A549 (cell line): ENCODE results near the gene THRAP3. TPM values are rescaled to one million over a fixed set of nuclear protein-coding genes. Genes with fewer than 3 reads are reported as not detected.

Experiments
- ATAC-seq, 2 experiments: fragments of 200-7000 bp in 1 of 2; fragments of >200 bp in 1 of 2; cut with Nextera tagmentation in 1 of 2; cut with Tn5 transposase in 1 of 2; 3 replicates each; pipeline versions ENCODE4 v1.8.0 to v1.9.1; 2018 to 2020; ENCODE audit warnings: mild to moderate bottlenecking in 1 of 2, moderate library complexity in 1 of 2
- CTCF ChIA-PET: fragments of 300-600 bp; sonication (Branson Sonifier 250); formaldehyde crosslinking; extraction: SDS; loops from one replicate; lab custom pipeline; 2021; ENCODE audit warnings: antibody characterized with exemption, inconsistent platforms; lab: Yijun Ruan, JAX
- POLR2A ChIA-PET: fragments of 350-600 bp; formaldehyde crosslinking; extraction: SDS; loops from one replicate; lab custom pipeline; 2021; ENCODE audit warnings: antibody characterized with exemption, inconsistent platforms; lab: Yijun Ruan, JAX
- DNase-seq, 2 experiments: peaks; one replicate each; pipeline versions ENCODE4 v3.0.0 to v3.0.0-alpha.2; 2011 to 2016; ENCODE audit warnings: low read depth in 1 of 2, low spot score in 1 of 2
- FAIRE-seq: peaks from 2 replicates; lab custom pipeline; 2011; peaks lifted over from hg19 to GRCh38; lab: Jason Lieb, UNC
- H3K27ac ChIP-seq, 2 experiments: fragments of >200 bp; sonication (Bioruptor Twin); formaldehyde crosslinking; 3 replicates each; pipeline ENCODE4 v1.5.1; 2016 to 2017
- H3K4me1 ChIP-seq: fragments of >200 bp; sonication (Bioruptor Twin); formaldehyde crosslinking; 3 replicates; pipeline ENCODE4 v1.6.1; 2016
- H3K4me2 ChIP-seq: fragments of >200 bp; sonication (Bioruptor Twin); formaldehyde crosslinking; 3 replicates; pipeline ENCODE4 v1.6.1; 2016
- H3K4me3 ChIP-seq: fragments of >200 bp; sonication (Bioruptor Twin); formaldehyde crosslinking; 3 replicates; pipeline ENCODE4 v1.5.1; 2016
- H3K9me3 ChIP-seq: fragments of >200 bp; sonication (Bioruptor Twin); formaldehyde crosslinking; 3 replicates; pipeline ENCODE4 v1.6.1; 2016
- BHLHE40 ChIP-seq: IDR thresholded peaks from 2 replicates; pipeline ENCODE4 v1.6.1; 2012; ENCODE audit warnings: low read depth, low read length, inconsistent platforms
- CBX2 ChIP-seq: fragments of 200-600 bp; sonication (generic); IDR thresholded peaks from 2 replicates; pipeline ENCODE4 v1.6.1; 2016; ENCODE audit warnings: low read depth, mild to moderate bottlenecking, borderline replicate concordance
- CBX8 ChIP-seq: fragments of 200-600 bp; sonication (generic); IDR thresholded peaks from 2 replicates; pipeline ENCODE4 v1.6.1; 2016
- CHD2 ChIP-seq: fragments of 150-350 bp; IDR thresholded peaks from 2 replicates; pipeline ENCODE4 v1.6.1; 2014; ENCODE audit warnings: low read length; ENCODE audit not compliant: partially characterized antibody
- CHD4 ChIP-seq: fragments of 200-600 bp; sonication (generic); IDR thresholded peaks from 2 replicates; pipeline ENCODE4 v1.6.1; 2016; ENCODE audit warnings: antibody characterized with exemption, mild to moderate bottlenecking, borderline replicate concordance
- EHF ChIP-seq: fragments of 250-450 bp; sonication (Bioruptor Pico); IDR thresholded peaks from 2 replicates; pipeline ENCODE4 v1.5.0; 2020; ENCODE audit warnings: mild to moderate bottlenecking
- EP300 ChIP-seq, 2 experiments: fragments of >200 bp; sonication (Bioruptor Twin); formaldehyde crosslinking; IDR thresholded peaks; 2 replicates in 1 of 2; 3 replicates in 1 of 2; pipeline ENCODE4 v1.6.1; 2016 to 2017
- FOSB ChIP-seq: fragments of 250-450 bp; sonication (Bioruptor Pico); IDR thresholded peaks from 2 replicates; pipeline ENCODE4 v1.5.0; 2020; ENCODE audit warnings: mild to moderate bottlenecking, moderate library complexity
- HDAC2 ChIP-seq: fragments of 200-600 bp; sonication (generic); IDR thresholded peaks from 2 replicates; pipeline ENCODE4 v1.6.1; 2016
- HOXB13 ChIP-seq: fragments of 250-450 bp; sonication (Bioruptor Pico); IDR thresholded peaks from 2 replicates; pipeline ENCODE4 v1.5.0; 2020; ENCODE audit warnings: low read depth, mild to moderate bottlenecking, moderate library complexity
- KDM5A ChIP-seq: fragments of 200-600 bp; sonication (generic); IDR thresholded peaks from 2 replicates; pipeline ENCODE4 v1.6.1; 2016; ENCODE audit warnings: antibody characterized with exemption, mild to moderate bottlenecking
- MAX ChIP-seq: IDR thresholded peaks from 2 replicates; pipeline ENCODE4 v1.6.1; 2012
- MYC ChIP-seq: IDR thresholded peaks from 2 replicates; pipeline ENCODE4 v1.6.1; 2012; ENCODE audit warnings: mild to moderate bottlenecking, inconsistent platforms, low read length, improper control_type of control experiment, borderline replicate concordance
- POLR2A ChIP-seq: IDR thresholded peaks from 2 replicates; pipeline ENCODE4 v1.6.1; 2012; ENCODE audit warnings: mild to moderate bottlenecking, low read length
- POLR2AphosphoS2 ChIP-seq: conservative IDR thresholded peaks from 2 replicates; pipeline ENCODE4 v1.6.1; 2012; ENCODE audit warnings: low read length, improper control_type of control experiment, inconsistent platforms
- RARB ChIP-seq: fragments of 250-450 bp; sonication (Bioruptor Pico); IDR thresholded peaks from 2 replicates; pipeline ENCODE4 v1.8.0; 2021; ENCODE audit warnings: mild to moderate bottlenecking, moderate library complexity
- RNF2 ChIP-seq: fragments of 200-600 bp; sonication (generic); IDR thresholded peaks from 2 replicates; pipeline ENCODE4 v1.6.1; 2016; ENCODE audit warnings: low read depth, mild to moderate bottlenecking, antibody characterized with exemption, moderate library complexity, borderline replicate concordance
- SREBF2 ChIP-seq: fragments of 450-650 bp; IDR thresholded peaks from 2 replicates; pipeline ENCODE4 v1.6.1; 2014; ENCODE audit warnings: mild to moderate bottlenecking, moderate library complexity
- ZNF302 ChIP-seq: fragments of 250-450 bp; sonication (Bioruptor Pico); IDR thresholded peaks from 2 replicates; pipeline ENCODE4 v1.9.0; 2021; ENCODE audit warnings: inconsistent platforms, mild to moderate bottlenecking, moderate library complexity
- WGBS: methylation state at CpG from one replicate; pipeline ENCODE4 v1.1.6; 2017; ENCODE audit errors: missing lambda C conversion rate; 5-methylcytosine and 5-hydroxymethylcytosine counted together
- polyA plus RNA-seq, 4 experiments: library from polyadenylated mRNA; depleted of rRNA in 3 of 4; stranded (reverse); fragments of >200 nt; fragmentation: RNase III in 1 of 4; extraction: RNeasy Plus Mini Kit Qiagen cat#74134 plus additional on column Dnase treatment in 1 of 4; gene quantifications; 2 replicates in 3 of 4; 3 replicates in 1 of 4; pipeline ENCODE4 v1.2.3, GENCODE V29; 2011 to 2017
- TF ChIP-seq, protein P1 (sequence below): fragments of 200-600 bp; sonication (generic); IDR thresholded peaks from 2 replicates; pipeline ENCODE4 v1.6.1; 2016; ENCODE audit warnings: antibody characterized with exemption, mild to moderate bottlenecking, moderate library complexity
- TF ChIP-seq, protein P2 (sequence below): IDR thresholded peaks from 2 replicates; pipeline ENCODE4 v1.6.1; 2012; ENCODE audit warnings: low read depth, borderline replicate concordance
- TF ChIP-seq, protein P3 (sequence below): fragments of 250-450 bp; sonication (Bioruptor Pico); IDR thresholded peaks from 2 replicates; pipeline ENCODE4 v1.5.0; 2021; ENCODE audit warnings: mild to moderate bottlenecking, moderate library complexity, borderline replicate concordance
- TF ChIP-seq, protein P4 (sequence below): fragments of >200 bp; sonication (Bioruptor Twin); formaldehyde crosslinking; IDR thresholded peaks from 2 replicates; pipeline ENCODE4 v1.6.1; 2016
- TF ChIP-seq, protein P5 (sequence below): IDR thresholded peaks from 2 replicates; pipeline ENCODE4 v1.6.1; 2012

Gene THRAP3
- polyA plus RNA-seq, 2 of the 4 experiments (the other 2 are of a cell fraction) = 60.0 to 60.7 TPM

DNA sequence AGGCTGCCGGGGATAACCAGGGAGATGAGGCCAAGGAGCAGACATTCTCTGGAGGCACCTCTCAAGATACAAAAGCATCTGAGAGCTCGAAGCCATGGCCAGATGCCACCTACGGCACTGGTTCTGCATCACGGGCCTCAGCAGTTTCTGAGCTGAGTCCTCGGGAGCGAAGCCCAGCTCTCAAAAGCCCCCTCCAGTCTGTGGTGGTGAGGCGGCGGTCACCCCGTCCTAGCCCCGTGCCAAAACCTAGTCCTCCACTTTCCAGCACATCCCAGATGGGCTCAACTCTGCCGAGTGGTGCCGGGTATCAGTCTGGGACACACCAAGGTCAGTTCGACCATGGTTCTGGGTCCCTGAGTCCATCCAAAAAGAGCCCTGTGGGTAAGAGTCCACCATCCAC, 62.6 kb downstream of the THRAP3 start:
- TF ChIP-seq MAX = no peak
- no peak for TF ChIP-seq CHD4
- TF ChIP-seq RNF2 = no peak
- TF ChIP-seq EHF (CRISPR knock-in tag) = no peak
- TF ChIP-seq RARB = no peak
- TF ChIP-seq CBX8 = no peak
- TF ChIP-seq SREBF2 = no peak
- no peak for TF ChIP-seq MYC
- TF ChIP-seq, all 56 proteins: peak for 0
- no peak overlapping the region for H3K4me3 ChIP-seq
- no peak overlapping the region for H3K4me2 ChIP-seq
- ATAC-seq = no peak
- no peaks in the 10 kb centered on the region for H3K9me3 ChIP-seq
- ChIA-PET POLR2A (no interaction called here), CTCF (interaction anchor here (1.4 to 3.9 kb wide), 7 partner anchors 18 to 152 kb away, joined by 3 to 49 read pairs (median 7); partner anchors contain the start of gene TRAPPC3)
- no peak for FAIRE-seq
- DNase-seq = no peak
- 80% methylated on average over 2 of the region's 13 CpGs for WGBS
- H3K4me1 ChIP-seq = peaks cover 31% of the 10 kb centered on the region; the same call in 2 of the 3 replicates
- H3K27ac ChIP-seq = no peak overlapping the region

GRCh38 chr1:36287595-36287994, 63.4 kb downstream of the THRAP3 start:
- FAIRE-seq (no peak), ATAC-seq (no peak), DNase-seq (no peak)
- WGBS = 96% methylated on average over 5 of the region's 5 CpGs
- Histone ChIP-seq H3K27ac (no peak overlapping the region), H3K4me3 (no peak overlapping the region), H3K9me3 (no peaks in the 10 kb centered on the region), H3K4me2 (no peak overlapping the region), H3K4me1 (peaks cover 25% of the 10 kb centered on the region; the same call in 2 of the 3 replicates)
- CTCF ChIA-PET = interaction anchor here (2.2 to 3.9 kb wide), 3 partner anchors 99 to 137 kb away, joined by 7 to 49 read pairs (median 24); partner anchors contain the start of gene TRAPPC3
- TF ChIP-seq HDAC2 (no peak), FOSB (CRISPR knock-in tag) (no peak), HOXB13 (no peak), EHF (CRISPR knock-in tag) (no peak), POLR2A (no peak), CHD2 (no peak)
- POLR2A ChIA-PET = no interaction called here

- WGBS = 92% methylated on average over 2 of the region's 2 CpGs
- no peaks in the 10 kb centered on the region for H3K9me3 ChIP-seq
- H3K4me2 ChIP-seq = no peak overlapping the region
- ChIA-PET POLR2A (no interaction called here), CTCF (interaction anchor here (1.2 kb wide), 1 partner anchor 146 kb away, joined by 3 read pairs; the partner anchor contains the start of gene TRAPPC3)
- DNase-seq = no peak
- TF ChIP-seq, protein P1, sequence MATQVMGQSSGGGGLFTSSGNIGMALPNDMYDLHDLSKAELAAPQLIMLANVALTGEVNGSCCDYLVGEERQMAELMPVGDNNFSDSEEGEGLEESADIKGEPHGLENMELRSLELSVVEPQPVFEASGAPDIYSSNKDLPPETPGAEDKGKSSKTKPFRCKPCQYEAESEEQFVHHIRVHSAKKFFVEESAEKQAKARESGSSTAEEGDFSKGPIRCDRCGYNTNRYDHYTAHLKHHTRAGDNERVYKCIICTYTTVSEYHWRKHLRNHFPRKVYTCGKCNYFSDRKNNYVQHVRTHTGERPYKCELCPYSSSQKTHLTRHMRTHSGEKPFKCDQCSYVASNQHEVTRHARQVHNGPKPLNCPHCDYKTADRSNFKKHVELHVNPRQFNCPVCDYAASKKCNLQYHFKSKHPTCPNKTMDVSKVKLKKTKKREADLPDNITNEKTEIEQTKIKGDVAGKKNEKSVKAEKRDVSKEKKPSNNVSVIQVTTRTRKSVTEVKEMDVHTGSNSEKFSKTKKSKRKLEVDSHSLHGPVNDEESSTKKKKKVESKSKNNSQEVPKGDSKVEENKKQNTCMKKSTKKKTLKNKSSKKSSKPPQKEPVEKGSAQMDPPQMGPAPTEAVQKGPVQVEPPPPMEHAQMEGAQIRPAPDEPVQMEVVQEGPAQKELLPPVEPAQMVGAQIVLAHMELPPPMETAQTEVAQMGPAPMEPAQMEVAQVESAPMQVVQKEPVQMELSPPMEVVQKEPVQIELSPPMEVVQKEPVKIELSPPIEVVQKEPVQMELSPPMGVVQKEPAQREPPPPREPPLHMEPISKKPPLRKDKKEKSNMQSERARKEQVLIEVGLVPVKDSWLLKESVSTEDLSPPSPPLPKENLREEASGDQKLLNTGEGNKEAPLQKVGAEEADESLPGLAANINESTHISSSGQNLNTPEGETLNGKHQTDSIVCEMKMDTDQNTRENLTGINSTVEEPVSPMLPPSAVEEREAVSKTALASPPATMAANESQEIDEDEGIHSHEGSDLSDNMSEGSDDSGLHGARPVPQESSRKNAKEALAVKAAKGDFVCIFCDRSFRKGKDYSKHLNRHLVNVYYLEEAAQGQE = no peak
- TF ChIP-seq EHF (CRISPR knock-in tag) = no peak
- TF ChIP-seq POLR2AphosphoS2 = no peak
- H3K27ac ChIP-seq = no peak overlapping the region
- no peak for ATAC-seq
- H3K4me1 ChIP-seq = peaks cover 25% of the 10 kb centered on the region
- no peak overlapping the region for H3K4me3 ChIP-seq
- FAIRE-seq = no peak
Observed at GRCh38 chr1:36295390-36295789, 71.1 kb downstream of the THRAP3 start.

DNA sequence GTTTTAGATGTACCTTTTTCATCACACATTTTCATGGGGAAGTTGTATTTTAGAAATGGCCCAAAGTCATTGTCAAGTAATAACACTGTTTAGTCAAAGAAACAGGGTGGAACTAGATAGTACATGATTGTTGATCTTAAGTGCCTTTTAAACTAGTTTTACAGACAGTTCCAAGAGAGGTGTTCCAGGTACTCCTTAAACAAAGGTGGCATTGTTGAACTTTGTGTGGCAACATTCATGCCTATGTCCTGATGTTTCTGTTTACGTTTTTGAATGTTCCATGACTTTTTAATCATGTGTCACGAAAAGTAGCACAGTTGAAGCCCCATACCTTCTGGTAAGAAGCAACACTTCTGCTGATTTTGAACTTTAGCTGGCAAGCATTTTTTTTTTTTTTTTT, 72.8 kb downstream of the THRAP3 start:
- whole genome bisulfite sequencing = 88% methylated on average over 2 of the region's 2 CpGs
- Histone ChIP-seq H3K4me1 (peaks cover 28% of the 10 kb centered on the region), H3K27ac (no peak overlapping the region), H3K4me2 (no peak overlapping the region), H3K4me3 (no peak overlapping the region), H3K9me3 (no peaks in the 10 kb centered on the region)
- no peak for DNase-seq
- ChIA-PET CTCF (interaction anchor here (1.2 to 1.7 kb wide), 2 partner anchors 12 to 147 kb away, joined by 3 to 6 read pairs; no protein-coding TSS in a partner anchor), POLR2A (no interaction called here)
- ATAC-seq = no peak
- no peak for FAIRE-seq
- TF ChIP-seq, protein P2, sequence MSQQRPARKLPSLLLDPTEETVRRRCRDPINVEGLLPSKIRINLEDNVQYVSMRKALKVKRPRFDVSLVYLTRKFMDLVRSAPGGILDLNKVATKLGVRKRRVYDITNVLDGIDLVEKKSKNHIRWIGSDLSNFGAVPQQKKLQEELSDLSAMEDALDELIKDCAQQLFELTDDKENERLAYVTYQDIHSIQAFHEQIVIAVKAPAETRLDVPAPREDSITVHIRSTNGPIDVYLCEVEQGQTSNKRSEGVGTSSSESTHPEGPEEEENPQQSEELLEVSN = no peak
- TF ChIP-seq BHLHE40 (no peak), EHF (CRISPR knock-in tag) (no peak), CBX2 (no peak), EP300 (IDR thresholded peaks at IDR 0.05) (no peak), MYC (no peak), ZNF302 (CRISPR knock-in tag) (no peak), KDM5A (no peak), CBX8 (no peak)
- TF ChIP-seq, protein P3, sequence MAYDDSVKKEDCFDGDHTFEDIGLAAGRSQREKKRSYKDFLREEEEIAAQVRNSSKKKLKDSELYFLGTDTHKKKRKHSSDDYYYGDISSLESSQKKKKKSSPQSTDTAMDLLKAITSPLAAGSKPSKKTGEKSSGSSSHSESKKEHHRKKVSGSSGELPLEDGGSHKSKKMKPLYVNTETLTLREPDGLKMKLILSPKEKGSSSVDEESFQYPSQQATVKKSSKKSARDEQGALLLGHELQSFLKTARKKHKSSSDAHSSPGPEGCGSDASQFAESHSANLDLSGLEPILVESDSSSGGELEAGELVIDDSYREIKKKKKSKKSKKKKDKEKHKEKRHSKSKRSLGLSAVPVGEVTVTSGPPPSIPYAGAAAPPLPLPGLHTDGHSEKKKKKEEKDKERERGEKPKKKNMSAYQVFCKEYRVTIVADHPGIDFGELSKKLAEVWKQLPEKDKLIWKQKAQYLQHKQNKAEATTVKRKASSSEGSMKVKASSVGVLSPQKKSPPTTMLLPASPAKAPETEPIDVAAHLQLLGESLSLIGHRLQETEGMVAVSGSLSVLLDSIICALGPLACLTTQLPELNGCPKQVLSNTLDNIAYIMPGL (CRISPR knock-in tag) = no peak
- TF ChIP-seq, protein P4, sequence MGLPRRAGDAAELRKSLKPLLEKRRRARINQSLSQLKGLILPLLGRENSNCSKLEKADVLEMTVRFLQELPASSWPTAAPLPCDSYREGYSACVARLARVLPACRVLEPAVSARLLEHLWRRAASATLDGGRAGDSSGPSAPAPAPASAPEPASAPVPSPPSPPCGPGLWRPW = no peak
- TF ChIP-seq, protein P5, sequence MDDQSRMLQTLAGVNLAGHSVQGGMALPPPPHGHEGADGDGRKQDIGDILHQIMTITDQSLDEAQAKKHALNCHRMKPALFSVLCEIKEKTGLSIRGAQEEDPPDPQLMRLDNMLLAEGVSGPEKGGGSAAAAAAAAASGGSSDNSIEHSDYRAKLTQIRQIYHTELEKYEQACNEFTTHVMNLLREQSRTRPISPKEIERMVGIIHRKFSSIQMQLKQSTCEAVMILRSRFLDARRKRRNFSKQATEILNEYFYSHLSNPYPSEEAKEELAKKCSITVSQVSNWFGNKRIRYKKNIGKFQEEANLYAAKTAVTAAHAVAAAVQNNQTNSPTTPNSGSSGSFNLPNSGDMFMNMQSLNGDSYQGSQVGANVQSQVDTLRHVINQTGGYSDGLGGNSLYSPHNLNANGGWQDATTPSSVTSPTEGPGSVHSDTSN = no peak
